GM18868 (cell line): ENCODE results near the gene NUSAP1.
"Not testable (repeated sequence)": the region's sequence is repeated elsewhere in the genome, so short reads cannot be mapped to it uniquely, and the experiment has no call there.

Experiments used
- ATAC-seq: cut with Tn5 transposase; IDR thresholded peaks from one replicate; pipeline ENCODE4 v1.9.1; 2021; ENCODE audit warnings: mild to moderate bottlenecking, moderate library complexity; ENCODE audit not compliant: unreplicated experiment

Gene NUSAP1

GRCh38 chr15:41408234-41408641, 75.6 kb downstream of the NUSAP1 start:
- ATAC-seq = no peak

- no peak for ATAC-seq
These were observed 78.3 kb downstream of the NUSAP1 start for GRCh38 chr15:41411031-41411430.

- ATAC-seq = no peak
These were observed 78.8 kb downstream of the NUSAP1 start for GRCh38 chr15:41411441-41411840.

- ATAC-seq = peak; percentile 8
These were observed 83.6 kb downstream of the NUSAP1 start for GRCh38 chr15:41416128-41416741.

- ATAC-seq = peak; percentile 87
These were observed 84.2 kb downstream of the NUSAP1 start, which contains the start of gene RTF1 for GRCh38 chr15:41416742-41417417. RTF1 (plus strand) TSS chr15:41417095; CDS start chr15:41417116, 21 bp downstream.

- ATAC-seq = peak; percentile 36
These were observed 84.9 kb downstream of the NUSAP1 start for GRCh38 chr15:41417418-41418195.

- peak; percentile 87 for ATAC-seq
These were observed 91.4 kb downstream of the NUSAP1 start for GRCh38 chr15:41423979-41424659.

- ATAC-seq = no peak
These were observed 92.1 kb downstream of the NUSAP1 start for GRCh38 chr15:41424809-41425208.

GRCh38 chr15:41425907-41426306, 93.2 kb downstream of the NUSAP1 start:
- not testable (repeated sequence) for ATAC-seq

GRCh38 chr15:41429003-41429890, 96.6 kb downstream of the NUSAP1 start:
- peak; percentile 77 for ATAC-seq
